Globus pallidus (tissue), 1 donor: ENCODE data around the gene KLHL29.

Source experiments
- DNase-seq: peaks from one replicate; pipeline ENCODE4 v3.0.0-alpha.2; 2015; ENCODE audit warnings: low spot score

The KLHL29 gene

DNA sequence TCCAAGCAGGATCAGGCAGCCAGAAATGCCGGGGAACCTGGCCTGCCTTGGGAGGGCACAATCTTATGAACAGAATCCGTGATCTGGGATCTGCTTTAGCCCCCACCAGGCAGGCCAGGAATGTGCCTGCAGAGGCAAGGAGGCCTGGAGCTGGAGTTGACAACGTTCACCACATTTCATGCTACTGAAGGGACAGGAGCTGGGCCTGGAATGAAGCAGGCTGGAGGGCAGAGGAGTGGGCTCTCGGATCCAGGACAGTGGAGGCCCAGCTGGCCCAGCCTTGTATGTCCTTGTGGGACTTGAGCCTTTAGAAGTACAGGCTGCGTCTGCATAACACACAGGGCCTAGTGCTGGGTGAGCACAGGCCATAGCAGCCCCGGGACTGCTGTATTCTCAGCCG, 91.8 kb downstream of the KLHL29 start:
- DNase-seq: no peak

GRCh38 chr2:23477392-23477791, 92.4 kb downstream of the KLHL29 start:
- DNase-seq: no peak

GRCh38 chr2:23478087-23478932, 93.3 kb downstream of the KLHL29 start:
- no peak for DNase-seq

DNA sequence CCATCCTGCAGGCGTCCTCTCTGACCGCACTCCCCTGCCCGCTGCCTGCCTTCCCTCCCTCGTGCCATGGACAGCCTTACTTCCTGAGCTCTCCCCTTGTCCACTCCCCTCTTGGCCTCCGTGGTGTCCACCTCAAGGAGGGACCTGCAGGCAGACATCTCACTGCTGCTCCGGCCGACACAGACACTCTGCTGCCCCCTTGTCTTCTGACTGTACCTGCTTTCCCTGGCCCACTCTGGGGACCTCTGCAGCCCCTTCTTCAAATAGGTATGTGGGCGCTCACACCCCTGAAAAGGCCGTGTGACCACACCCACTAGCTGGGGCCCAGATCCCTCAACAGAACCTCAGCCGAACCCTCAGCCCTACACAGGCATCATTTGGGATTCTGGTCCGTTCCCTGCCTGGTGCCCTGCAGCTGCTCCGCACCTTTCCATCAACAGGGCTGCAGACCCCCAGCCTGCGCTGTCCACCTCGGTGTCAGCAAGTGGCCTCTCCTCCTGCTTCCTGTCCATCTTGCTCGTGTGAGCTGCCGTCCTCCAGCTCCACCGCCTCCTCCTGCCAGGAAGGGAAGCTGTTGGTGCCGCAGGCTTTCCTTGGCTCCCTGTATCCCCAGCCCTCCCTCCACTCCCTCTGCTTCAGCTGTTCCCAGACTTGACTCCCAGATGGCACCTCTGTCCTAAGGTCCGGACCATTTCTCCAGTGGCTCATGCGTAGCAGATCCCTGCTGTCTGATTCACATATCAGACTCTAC, 94.1 kb downstream of the KLHL29 start:
- no peak for DNase-seq

- DNase-seq: no peak
These were observed 96.2 kb downstream of the KLHL29 start for GRCh38 chr2:23480957-23481797.

DNA sequence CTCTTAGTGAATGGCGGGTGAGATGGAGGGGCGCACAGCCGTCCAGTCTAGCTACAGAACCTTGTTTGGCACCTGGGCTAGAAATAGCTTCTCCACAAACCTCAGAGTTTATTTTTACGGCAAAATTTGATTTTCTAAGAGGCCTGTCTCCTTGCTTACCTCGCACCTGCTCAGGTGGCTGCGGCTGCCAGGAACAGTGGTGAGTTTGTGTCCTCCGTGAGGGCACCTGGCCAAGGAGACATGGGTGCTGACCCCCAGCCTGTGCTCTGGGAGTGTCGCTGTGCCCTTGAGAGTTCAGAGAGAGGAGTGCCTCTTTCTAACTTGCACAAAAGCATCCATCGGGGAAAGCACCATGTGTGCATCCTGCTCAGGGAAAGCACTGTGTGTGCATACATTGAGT, 97.2 kb downstream of the KLHL29 start:
- no peak for DNase-seq

DNA sequence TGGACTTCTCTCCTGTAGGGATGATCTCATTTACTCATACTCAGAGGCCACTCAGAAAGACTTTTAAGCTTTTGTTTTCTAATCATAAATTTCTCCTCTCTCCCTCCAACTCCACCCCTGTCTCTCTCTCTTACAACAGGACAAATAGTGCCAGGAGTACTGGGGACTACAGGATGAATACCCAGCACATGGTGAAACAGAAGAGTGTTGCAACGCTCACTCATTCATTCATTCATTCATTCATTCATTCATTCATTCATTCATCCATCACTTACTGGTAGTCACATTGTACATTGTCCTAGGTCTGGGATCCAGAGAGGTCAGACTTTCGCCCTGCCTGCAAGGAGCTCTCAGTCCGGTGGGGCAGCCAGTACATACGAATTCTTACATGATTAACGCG, 97.6 kb downstream of the KLHL29 start:
- DNase-seq: no peak

GRCh38 chr2:23483791-23484190, 98.8 kb downstream of the KLHL29 start:
- DNase-seq: no peak

DNA sequence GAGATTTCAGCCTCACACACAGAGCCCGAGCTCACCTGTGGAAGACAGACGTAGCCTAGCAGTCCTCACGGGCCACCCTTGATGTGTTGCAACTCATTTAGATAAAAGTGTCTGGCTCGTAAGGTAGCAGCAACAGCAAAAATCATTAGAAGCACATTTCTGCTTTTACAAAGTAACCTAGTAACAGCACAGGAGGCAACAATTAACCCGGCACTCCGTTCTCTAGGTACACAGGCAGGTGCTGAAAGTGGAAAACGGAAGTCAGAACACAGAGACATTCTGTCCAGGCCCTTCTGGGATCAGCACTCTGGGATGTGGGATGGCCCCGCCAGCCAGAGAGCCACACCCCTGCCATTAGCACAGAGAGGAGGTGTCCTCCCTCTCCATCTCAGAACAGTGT, 99.3 kb downstream of the KLHL29 start:
- DNase-seq: no peak

DNA sequence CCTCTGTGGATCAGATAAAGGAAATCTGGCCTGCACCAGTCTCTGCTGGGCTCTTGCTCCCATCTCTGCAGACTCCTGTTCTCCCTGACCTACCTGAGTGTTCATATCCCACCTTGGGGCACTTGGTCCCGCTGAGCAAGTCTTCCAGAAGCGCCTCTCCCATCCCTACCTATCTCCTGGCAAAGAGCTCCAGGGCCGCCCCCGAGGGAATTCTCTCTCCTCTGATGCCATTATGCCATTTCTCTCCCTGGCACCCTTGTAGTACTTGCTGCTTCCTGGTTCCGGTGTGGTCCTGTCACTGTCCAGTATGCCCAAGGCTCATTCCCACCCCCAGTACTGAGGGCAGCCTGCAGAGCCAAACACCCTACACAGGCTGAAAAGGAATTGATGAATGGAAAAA, 99.8 kb downstream of the KLHL29 start:
- no peak for DNase-seq

DNA sequence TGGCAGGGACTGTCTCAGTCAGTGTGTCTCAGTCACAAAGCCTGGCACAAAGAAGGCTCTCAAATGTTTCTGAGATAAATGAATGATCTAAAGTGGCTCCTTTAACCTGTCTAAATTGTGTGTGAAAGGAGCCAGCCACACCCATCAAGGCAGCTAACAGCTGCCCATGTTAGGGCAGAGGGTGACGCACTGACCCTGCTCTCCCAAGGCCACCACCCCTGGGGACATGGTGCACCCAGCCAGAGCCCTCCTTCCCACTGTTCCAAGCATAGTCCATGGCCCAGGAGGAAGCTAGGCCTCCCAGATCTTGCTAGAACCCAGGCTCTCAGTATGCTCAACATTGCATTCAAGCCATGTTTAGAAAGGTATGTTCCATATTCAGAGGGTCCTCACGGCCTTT, 100.3 kb downstream of the KLHL29 start:
- DNase-seq: no peak

- DNase-seq: no peak
These were observed 101.1 kb downstream of the KLHL29 start for GRCh38 chr2:23485841-23486683.

GRCh38 chr2:23486684-23487075, 101.7 kb downstream of the KLHL29 start:
- no peak for DNase-seq

GRCh38 chr2:23487735-23488492, 102.9 kb downstream of the KLHL29 start:
- DNase-seq: no peak

DNA sequence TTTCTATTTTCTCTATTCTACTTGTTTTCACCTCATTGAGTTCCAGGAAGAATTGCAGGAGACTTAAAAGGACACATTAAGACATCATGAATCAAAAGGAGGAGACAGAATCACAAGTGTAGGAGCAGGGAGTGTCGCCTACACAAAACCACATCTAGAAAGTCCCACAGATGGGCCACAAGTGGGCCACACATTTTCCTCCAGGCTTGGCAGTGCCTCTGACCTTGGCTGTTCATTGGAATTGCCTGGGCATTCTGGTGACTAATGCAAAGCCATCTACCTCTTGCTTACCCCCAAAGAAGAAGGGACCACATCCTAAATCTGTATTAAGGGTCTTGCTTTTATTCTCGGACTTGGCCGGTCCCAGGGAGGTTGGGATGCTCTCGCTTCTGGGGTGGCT, 103.6 kb downstream of the KLHL29 start:
- DNase-seq: no peak

DNA sequence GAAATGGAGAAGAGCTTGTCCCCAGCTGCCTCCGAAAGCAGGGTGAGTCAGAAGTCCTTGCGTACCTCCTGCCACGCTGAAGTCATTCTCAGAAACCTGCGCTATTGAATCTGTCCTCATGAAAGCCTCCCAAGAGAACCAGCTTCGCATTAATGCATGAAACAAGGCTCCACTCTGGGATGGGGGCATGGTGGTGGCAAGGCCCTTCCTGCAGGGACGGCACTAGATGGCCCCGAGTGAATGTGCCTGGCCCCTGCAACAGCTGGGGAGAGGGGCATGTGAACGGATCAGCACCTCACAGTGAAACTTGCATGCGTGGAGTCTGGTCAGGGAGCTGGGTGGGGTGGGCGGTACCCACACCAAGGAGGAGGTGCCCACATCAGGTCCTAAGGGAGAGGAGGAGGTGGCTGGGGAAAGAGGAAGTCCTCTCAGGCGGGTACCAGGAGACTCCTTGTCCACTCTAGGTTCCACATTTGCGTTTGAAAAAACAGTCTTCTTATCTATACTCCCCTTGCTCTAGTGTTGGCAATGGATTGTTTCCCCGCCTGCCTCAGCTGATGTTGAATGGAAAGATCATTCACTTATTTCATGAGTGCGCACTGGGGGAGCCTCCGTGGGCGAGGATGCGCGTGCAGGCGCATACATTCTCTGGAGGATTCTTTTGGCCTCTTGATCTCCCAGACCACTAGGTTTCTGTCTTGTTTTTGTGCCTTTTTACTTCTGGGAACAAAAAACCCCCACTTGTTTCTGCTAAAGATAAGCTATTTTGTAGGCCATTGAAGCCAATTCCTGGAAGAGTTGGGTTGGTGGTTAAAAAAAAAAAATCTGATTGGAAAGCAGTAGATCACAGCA, 104.7 kb downstream of the KLHL29 start:
- no peak for DNase-seq

- no peak for DNase-seq
These were observed 106.8 kb downstream of the KLHL29 start for GRCh38 chr2:23491591-23492336.

DNA sequence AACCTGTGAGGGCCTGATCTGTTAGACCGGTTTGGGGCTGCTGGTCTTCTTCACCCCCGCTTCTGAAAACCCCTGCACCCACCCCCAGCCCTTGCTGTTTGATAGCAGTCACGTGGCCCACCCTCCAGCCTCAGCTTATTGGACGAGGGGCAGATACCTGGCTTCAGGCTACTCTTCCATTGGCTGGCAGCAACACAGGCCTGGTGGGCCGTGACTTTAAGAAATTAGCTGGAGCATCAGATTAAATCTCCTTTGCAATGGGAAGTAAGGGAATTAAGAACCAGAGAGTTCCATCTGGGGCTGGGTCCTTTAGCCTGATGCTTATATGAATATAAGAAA, 107.3 kb downstream of the KLHL29 start:
- no peak for DNase-seq

DNA sequence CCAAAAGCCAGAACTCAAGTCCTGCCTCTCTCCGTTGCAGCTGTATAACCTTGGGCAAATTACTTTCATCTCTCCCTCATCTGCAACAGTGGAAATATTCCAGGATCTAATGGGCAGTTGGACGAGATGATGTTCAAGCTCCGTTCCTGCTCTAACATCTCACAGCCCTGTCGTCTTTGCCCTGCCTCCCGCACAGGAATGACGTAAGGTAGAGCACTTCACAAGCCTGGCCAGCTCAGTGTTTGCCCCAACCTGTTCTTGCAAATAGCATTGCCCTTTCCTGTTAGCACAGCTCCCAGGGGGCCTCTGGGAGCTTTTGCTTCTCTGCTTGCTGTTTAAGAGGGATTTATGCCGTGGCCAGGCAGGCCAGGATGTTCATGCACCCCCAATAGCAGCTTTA, 107.9 kb downstream of the KLHL29 start:
- DNase-seq: no peak
